Stimulated activated naive CD8-positive, alpha-beta T cell treated with anti-CD3 and anti-CD28 coated beads, Interleukin-15, amount 100 ng/mL, for 72 hours (primary cell): ENCODE measurements around the gene REV1.

Source experiments
- ATAC-seq: fragments of 150-1000 bp; cut with Tn5 transposase; 2 replicates; pipeline ENCODE4 v1.10.0; 2021; ENCODE audit warnings: mild to moderate bottlenecking, moderate library complexity
- DNase-seq, 2 donors: peaks; one replicate each; pipeline ENCODE4 v3.0.0; 2021 to 2022
- H3K27ac Mint-ChIP-seq, 2 donors: one replicate each; pipeline ENCODE4 v1.8.0; 2022; ENCODE audit warnings: mild to moderate bottlenecking in 2 of 2, mixed read lengths in 2 of 2, moderate library complexity in 2 of 2
- H3K27me3 Mint-ChIP-seq: one replicate; pipeline ENCODE4 v1.8.0; 2022; ENCODE audit warnings: mixed read lengths
- H3K4me1 Mint-ChIP-seq: one replicate; pipeline ENCODE4 v1.8.0; 2022; ENCODE audit warnings: mild to moderate bottlenecking, mixed read lengths
- H3K4me3 Mint-ChIP-seq, 2 donors: one replicate each; pipeline ENCODE4 v1.8.0; 2022; ENCODE audit warnings: mild to moderate bottlenecking in 2 of 2, mixed read lengths in 2 of 2, moderate library complexity in 1 of 2
- H3K9me3 Mint-ChIP-seq, 2 donors: one replicate each; pipeline ENCODE4 v1.8.0; 2022; ENCODE audit warnings: mixed read lengths in 2 of 2

REV1 gene

DNA sequence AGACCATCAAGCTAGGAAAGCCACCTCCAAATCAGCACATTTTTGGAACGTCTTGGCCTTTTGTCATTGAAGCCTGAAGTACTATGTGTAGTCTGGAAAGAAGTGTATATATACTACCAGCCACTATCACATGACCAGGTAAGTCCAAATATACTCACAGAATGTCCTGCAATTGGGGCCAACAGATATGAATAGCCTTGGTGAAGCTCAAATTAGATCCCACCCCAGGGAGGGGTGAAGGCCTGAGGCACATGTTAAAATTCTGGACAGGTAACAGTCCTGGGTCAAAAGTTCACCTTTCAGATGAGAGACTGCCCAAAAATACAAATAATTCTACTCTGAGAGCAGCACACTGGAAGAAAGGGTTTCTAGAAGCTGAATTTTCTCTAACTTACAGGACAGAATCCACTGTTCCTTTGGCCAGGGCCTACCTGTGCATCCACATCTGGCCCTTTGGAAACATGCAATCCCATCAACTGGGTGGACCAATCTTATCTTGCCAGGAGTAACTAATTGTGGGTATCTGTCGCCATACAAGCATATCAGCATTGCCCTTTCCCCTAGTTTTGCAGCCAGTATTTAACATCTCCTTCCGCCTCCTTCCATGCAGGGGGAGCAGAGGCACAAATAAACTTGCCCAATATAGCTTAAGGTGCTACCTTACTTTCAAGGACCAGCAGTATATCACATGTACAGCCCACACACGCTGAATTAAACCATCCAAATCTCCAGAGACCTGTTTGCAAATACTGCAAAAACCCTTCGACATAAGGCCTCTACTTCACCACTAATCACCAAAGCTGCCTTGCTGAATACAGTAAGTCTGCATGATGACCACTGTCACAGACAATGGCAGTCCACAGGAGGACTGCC, 84.8 kb downstream of the REV1 start:
- no peak for DNase-seq

DNA sequence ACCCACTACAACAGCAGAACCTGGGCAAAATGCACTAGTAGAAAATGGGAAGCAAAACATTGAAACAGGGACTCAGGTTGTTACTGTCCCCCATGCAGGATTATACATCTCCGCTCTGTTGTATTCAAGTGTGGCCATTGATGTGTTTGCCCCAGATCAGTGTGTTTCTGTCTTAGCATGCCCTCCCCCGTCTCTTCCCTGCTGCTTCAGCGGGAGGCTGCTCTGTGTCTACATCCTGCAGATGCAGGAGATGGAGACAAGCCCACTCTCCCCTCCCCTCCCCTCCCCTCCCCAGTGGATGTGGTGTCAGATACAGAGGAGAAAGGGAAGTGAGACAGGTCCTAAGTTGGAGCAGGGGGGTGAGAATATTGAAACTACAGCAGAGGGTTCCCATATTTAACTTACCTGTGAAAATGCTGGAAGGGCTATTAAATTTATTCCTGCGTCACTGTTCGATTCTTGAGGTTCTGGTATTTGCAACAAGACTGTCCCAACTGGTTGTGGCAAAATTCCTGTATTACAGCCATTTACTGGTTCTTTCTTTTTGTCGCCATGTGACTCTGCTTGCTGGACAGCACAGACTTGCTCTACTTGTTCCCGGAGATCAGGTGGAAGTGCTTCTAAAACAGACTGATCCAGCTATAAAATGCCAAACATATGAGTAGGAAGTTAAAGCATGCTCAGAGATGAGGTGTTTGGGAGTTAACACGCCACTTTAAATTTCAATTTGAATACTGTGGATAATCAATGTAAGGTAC, 85.6 kb downstream of the REV1 start:
- Mint-ChIP-seq H3K9me3 (no peaks in the 10 kb centered on the region), H3K27me3 (no peaks in the 10 kb centered on the region), H3K4me3 (no peak overlapping the region), H3K4me1 (peaks cover 20% of the 10 kb centered on the region), H3K27ac (peak overlapping the region; percentile 5 to 33)
- ATAC-seq (no peak), DNase-seq (no peak)

More for the DNA sequence above, 84.8 kb downstream of the REV1 start:
- no peaks in the 10 kb centered on the region for H3K27me3 Mint-ChIP-seq
- H3K27ac Mint-ChIP-seq, result no peak overlapping the region
- peaks cover 20% of the 10 kb centered on the region for H3K4me1 Mint-ChIP-seq
- H3K4me3 Mint-ChIP-seq, result no peak overlapping the region
- H3K9me3 Mint-ChIP-seq, result no peaks in the 10 kb centered on the region
- no peak for ATAC-seq

DNA sequence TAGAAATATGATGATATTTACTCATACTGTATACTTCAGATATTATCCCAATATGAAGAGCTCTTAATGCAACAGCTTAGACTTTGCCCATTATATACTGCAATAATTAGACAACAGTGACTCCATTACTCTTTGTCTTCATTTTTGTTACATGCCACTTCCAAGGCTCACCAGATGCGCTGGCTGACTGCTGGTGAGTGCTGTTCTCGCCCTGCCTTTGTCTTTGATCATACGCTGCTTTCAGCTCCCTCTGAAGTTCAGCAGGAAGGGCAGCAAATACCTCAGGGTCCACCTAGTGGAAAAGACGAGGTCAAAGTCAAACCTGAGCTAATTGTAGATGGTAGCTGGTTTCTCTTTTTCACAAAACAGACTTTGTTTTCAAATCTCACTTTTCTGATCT, 86.3 kb downstream of the REV1 start:
- H3K4me1 Mint-ChIP-seq, result peaks cover 20% of the 10 kb centered on the region
- H3K27ac Mint-ChIP-seq, result peak overlapping the region in 1 of 2 donors; percentile 5
- ATAC-seq (peak; percentile 59), DNase-seq (no peak)
- H3K27me3 Mint-ChIP-seq, result no peaks in the 10 kb centered on the region
- H3K4me3 Mint-ChIP-seq, result no peak overlapping the region
- H3K9me3 Mint-ChIP-seq, result no peaks in the 10 kb centered on the region

DNA sequence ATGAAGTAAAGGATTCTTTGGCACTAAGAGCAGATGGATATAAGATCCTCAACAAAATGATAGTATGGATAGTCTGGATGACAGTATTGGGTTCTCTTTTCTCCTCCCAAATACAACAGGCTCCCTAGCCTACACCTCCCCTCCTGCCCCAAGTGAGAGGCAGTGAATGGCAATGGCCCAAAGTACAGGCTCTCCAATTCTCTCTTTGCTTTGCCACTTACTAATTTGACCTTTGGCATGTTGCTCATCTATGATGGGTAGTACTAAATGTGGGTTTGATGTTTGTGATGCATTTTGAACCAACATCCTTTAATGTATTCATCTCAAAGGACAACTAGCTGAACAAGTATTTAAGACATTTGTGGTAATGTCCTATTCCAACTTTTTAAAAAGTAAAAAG, 86.7 kb downstream of the REV1 start:
- no peaks in the 10 kb centered on the region for H3K27me3 Mint-ChIP-seq
- H3K27ac Mint-ChIP-seq, result peak overlapping the region in 1 of 2 donors; percentile 29
- no peaks in the 10 kb centered on the region for H3K9me3 Mint-ChIP-seq
- no peak overlapping the region for H3K4me3 Mint-ChIP-seq
- ATAC-seq (no peak), DNase-seq (no peak)
- peaks cover 18% of the 10 kb centered on the region for H3K4me1 Mint-ChIP-seq

DNA sequence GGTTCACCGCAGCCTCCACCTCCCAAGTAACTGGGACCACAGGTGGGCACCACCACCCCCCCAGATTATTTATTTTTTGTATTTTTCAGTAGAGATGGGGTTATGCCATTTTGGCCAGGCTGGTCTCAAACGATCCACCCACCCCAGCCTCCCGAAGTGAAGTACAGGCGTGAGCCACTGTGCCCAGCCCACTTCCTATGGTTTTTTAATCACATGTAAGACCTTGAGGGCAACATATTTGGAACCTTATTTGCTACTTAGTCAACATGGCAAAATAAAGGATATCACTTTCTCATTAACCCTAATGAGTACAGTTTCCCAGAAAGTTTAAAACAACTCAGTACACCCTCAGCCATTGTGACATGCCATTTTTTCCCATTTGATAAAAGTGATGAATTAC, 88.0 kb downstream of the REV1 start:
- no peak for ATAC-seq
- peaks cover 10% of the 10 kb centered on the region for H3K4me1 Mint-ChIP-seq
- no peaks in the 10 kb centered on the region for H3K27me3 Mint-ChIP-seq
- H3K9me3 Mint-ChIP-seq, result no peaks in the 10 kb centered on the region
- no peak for DNase-seq
- peak overlapping the region in 1 of 2 donors; percentile 56 for H3K27ac Mint-ChIP-seq
- H3K4me3 Mint-ChIP-seq, result no peak overlapping the region

DNA sequence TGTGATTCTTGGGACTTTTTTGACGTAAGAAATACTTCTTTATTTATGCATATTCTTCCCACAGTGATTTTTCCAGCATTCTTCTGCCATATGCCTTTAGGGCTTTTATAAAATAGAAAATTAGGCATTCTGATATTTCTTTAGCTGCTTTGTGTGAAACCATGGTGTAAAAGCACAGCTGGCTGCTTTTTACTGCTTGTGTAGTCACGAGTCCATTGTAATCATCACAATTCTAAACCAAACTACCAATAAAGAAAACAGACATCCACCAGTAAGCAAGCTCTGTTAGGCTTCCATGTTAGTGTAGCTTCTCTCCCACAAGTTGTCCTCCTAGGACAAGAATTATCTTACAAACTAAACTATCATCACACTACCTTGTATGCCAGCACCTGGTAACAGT, 90.0 kb downstream of the REV1 start:
- peak overlapping the region in 1 of 2 donors; percentile 63 for H3K27ac Mint-ChIP-seq

DNA sequence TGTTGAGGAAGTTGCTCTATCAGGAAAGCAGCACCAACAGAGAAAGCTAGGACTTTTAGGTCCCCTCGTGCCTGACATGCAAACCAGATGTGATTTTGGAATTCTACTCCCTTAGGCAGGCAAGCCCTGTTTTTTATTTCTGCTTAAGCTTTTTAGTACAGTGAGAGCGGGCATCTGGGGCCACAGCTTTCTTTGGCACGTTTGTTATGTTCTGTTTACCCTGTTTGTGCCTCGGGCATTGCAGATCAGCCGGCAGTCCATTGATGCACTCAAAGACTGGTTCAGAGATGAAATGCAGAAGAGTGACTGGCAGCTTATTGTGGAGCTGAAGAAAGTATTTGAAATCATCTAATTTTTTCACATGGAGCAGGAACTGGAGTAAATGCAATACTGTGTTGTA, 90.8 kb downstream of the REV1 start:
- no peak for ATAC-seq
- no peak for DNase-seq

More for the DNA sequence above, 90.0 kb downstream of the REV1 start:
- Mint-ChIP-seq H3K27me3 (no peaks in the 10 kb centered on the region), H3K9me3 (no peaks in the 10 kb centered on the region), H3K4me3 (no peak overlapping the region), H3K4me1 (peaks cover 10% of the 10 kb centered on the region)
- ATAC-seq (no peak), DNase-seq (no peak)

DNA sequence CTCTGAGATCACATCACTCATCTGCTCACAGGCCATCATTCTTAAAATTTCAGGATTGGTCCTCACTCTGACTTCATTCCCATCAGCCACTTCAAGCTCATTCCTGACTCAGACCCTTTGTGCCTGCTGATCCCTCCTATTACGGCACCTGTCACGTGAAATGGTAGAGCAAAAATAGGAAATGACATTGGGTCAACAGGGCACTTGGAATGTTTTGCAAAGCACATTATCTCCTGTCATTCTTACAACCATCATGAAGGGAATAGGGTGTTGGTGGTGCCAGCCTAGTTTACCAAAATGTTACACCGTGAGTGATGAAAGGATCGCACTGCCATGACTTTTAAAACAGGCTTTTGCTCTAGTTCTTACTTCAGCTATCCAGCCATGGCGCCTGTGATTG, 91.5 kb downstream of the REV1 start:
- ATAC-seq, result no peak
- Mint-ChIP-seq H3K27ac (peak overlapping the region; percentile 54 to 69), H3K27me3 (no peaks in the 10 kb centered on the region), H3K4me3 (no peak overlapping the region), H3K9me3 (no peaks in the 10 kb centered on the region), H3K4me1 (peaks cover 5% of the 10 kb centered on the region)
- no peak for DNase-seq

More for the DNA sequence above, 90.8 kb downstream of the REV1 start:
- Mint-ChIP-seq H3K4me1 (peaks cover 10% of the 10 kb centered on the region), H3K27me3 (no peaks in the 10 kb centered on the region), H3K4me3 (no peak overlapping the region), H3K27ac (peak overlapping the region; percentile 55 to 66), H3K9me3 (no peaks in the 10 kb centered on the region)

DNA sequence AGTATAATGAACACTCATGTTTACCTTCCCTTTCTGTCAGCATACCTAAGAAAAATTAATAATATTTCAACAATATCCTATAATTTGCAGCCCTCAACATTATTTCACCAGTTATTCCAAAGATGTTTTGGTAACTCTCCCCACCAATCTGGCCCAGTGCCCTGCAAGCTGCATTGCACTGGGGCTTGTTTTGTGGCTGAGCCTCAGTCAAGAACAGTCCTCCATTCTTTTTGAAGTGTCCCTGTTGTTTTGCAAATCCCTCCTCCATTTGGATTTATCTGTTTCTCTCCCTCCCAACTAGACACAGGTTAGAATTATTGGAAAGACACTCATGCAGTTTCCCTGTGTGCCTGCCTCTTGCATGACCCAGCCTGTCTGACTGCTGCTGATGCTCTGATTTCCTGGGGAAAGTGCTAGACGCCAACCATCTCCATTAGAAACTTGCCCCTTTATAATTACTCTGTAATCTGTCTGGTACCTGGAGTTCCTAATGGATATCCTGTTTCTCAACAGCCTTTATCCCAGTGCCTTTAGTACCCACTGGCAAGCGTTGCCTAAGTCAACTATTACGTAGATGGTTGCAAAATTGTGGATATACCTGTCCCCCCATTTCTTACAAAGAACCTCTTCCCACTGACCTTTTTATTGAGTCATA, 92.4 kb downstream of the REV1 start:
- Mint-ChIP-seq H3K27ac (peak overlapping the region in 1 of 2 donors; percentile 82), H3K4me3 (no peak overlapping the region), H3K9me3 (no peaks in the 10 kb centered on the region), H3K4me1 (no peaks in the 10 kb centered on the region), H3K27me3 (no peaks in the 10 kb centered on the region)
- ATAC-seq (no peak), DNase-seq (no peak)

DNA sequence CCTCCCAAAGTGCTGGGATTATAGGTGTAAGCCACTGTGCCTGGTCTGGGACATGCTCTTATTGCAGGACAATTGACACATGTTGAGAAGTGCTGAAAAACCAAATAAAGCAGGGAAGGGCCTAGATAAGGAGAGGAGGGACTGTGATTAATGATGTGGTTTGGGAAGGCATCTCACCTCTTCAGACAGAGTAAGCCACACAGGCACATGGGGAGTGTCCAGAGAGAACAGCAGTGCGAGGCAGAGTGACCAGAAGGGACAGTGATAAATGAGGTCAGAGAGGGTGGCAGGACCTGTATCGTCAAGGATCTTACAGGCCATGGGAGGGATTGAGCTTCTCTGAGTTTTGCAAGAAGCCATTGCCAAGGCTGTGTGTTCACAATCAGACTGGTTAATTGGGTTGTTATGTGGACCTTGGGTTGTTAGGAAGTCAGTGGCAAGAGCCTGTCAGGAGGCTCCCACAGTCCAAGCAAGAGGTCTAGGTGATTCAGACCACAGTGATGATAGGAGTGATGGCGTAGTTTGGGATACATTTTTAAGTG, 94.2 kb downstream of the REV1 start:
- no peaks in the 10 kb centered on the region for H3K9me3 Mint-ChIP-seq
- peak overlapping the region in 1 of 2 donors; percentile 16 for H3K27ac Mint-ChIP-seq
- no peaks in the 10 kb centered on the region for H3K4me1 Mint-ChIP-seq
- ATAC-seq (peak; percentile 23), DNase-seq (no peak)
- H3K27me3 Mint-ChIP-seq, result no peaks in the 10 kb centered on the region
- no peak overlapping the region for H3K4me3 Mint-ChIP-seq

DNA sequence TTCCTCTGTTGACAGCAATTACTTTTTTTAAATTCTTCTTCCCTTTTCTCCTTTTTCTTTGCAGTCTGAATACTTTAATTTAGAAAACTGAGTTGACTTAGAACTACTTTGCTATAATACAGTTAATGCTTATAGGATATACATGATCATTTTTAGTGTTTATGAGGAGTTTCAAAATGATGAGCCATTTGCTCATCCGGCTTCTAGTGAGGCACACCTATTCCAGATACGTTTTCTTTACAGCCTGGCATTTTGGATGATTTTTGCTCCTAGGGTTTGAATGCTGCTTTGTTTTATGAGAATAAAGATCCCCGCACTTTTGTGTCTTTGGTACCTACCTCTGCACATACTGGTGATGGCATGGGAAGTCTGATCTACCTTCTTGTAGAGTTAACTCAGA, 99.9 kb downstream of the REV1 start:
- H3K9me3 Mint-ChIP-seq, result no peaks in the 10 kb centered on the region
- no peak overlapping the region for H3K4me3 Mint-ChIP-seq
- H3K27me3 Mint-ChIP-seq, result no peaks in the 10 kb centered on the region
- H3K27ac Mint-ChIP-seq, result no peak overlapping the region
- peaks cover 6% of the 10 kb centered on the region for H3K4me1 Mint-ChIP-seq
- DNase-seq (no peak), ATAC-seq (no peak)

DNA sequence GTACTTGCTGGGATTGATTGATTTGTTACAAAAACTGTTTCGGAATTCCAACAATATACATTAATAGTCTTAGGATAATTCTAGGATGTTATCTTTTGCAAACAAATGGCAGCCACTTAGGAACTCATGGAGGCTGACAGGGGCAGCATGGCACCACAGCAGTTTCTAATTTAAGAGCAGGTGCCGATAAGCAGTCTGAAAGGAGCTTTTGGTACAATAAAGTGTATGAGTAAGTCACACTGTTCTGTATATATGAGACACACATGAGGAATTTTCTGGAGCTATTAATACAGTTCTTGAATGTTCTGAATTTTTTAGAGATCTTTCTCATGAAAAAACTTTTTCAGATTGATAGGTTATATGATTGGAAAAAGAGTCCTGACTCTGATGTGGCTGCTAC, 100.4 kb downstream of the REV1 start:
- no peak for DNase-seq
- no peaks in the 10 kb centered on the region for H3K9me3 Mint-ChIP-seq

DNA sequence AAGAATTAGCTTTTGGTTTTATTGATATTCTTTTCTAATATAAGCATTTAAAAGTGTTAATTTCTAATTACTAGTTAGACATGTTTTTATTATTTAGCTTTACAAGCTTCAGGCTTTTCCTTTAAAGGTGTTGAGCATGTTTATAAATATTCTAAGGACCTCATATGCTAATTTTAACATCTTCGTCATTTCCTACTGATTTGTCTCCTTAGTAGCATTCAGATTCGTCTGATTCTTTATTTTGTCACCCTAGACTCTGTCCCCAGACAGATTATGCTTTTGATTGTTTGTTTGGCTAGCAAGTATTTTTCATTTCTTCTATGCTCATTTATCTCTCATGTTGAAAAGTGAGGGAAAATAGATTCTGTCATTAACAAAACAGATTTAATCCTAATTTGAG, 100.9 kb downstream of the REV1 start:
- DNase-seq (no peak), ATAC-seq (no peak)
- Mint-ChIP-seq H3K27ac (no peak overlapping the region), H3K4me3 (no peak overlapping the region), H3K27me3 (no peaks in the 10 kb centered on the region), H3K4me1 (peaks cover 6% of the 10 kb centered on the region), H3K9me3 (no peaks in the 10 kb centered on the region)

More for the DNA sequence above, 100.4 kb downstream of the REV1 start:
- Mint-ChIP-seq H3K4me3 (no peak overlapping the region), H3K4me1 (peaks cover 6% of the 10 kb centered on the region), H3K27ac (no peak overlapping the region), H3K27me3 (no peaks in the 10 kb centered on the region)
- no peak for ATAC-seq

DNA sequence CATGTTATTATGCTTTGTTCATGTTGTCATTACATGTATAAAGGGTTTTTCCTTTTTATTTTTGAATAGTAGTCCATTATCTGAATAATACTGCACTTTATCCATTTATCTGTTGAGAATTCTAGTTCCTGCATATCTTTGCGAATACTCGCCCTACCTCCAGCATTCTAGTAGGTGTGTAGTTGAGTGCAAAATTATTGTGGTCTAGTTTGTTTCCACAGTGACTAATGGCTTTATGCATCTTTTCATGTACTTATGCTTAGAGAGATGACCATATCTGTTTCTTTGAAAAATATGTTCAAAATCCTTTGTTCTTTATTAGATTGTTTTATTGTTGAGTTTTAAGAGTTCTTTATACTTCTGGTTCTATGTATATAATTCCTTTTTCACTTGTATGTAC, 103.8 kb downstream of the REV1 start:
- Mint-ChIP-seq H3K27me3 (no peaks in the 10 kb centered on the region), H3K4me1 (peaks cover 6% of the 10 kb centered on the region), H3K9me3 (no peaks in the 10 kb centered on the region), H3K27ac (peak overlapping the region in 1 of 2 donors; percentile 55), H3K4me3 (no peak overlapping the region)
- ATAC-seq (no peak), DNase-seq (no peak)

DNA sequence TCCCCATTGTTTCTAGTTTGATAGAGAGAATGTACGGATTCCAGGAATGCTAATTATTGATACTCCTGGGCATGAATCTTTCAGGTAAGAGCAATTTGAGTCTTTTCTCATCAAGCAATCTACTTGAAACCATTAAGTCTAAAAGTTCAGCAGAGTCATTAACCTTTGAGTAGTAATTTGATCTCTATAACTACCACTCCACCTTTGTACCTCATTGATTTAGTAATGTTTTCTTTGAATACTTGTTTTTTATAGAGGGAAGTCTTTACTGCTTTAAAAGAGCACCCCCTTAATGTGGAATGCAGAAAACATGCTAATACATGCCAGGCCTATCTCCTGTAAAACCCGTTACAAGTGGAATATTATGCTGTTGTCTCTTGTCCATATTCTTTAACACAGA, 107.7 kb downstream of the REV1 start:
- no peak for DNase-seq
- Mint-ChIP-seq H3K4me1 (peaks cover 15% of the 10 kb centered on the region), H3K4me3 (no peak overlapping the region), H3K27ac (no peak overlapping the region), H3K27me3 (no peaks in the 10 kb centered on the region), H3K9me3 (no peaks in the 10 kb centered on the region)
- no peak for ATAC-seq
